ENCODE results near the gene TTLL5.

- TF ChIP-seq POLR2AphosphoS5 (IDR thresholded peaks at IDR 0.05) (no peak), CTCF (IDR thresholded peaks at IDR 0.05) (no peak), POLR2A (IDR thresholded peaks at IDR 0.05) (no peak), EP300 (IDR thresholded peaks at IDR 0.05) (no peak)
Measured at GRCh38 chr14:75723716-75724115, 62.7 kb downstream of the TTLL5 start.
